Activated naive CD8-positive, alpha-beta T cell (primary cell): Measurements from ENCODE around the gene GOLGA8B.
A peak's percentile ranks its signal among the peaks of the same experiment; 100 is the strongest.
"Not testable (repeated sequence)": the region's sequence is repeated elsewhere in the genome, so short reads cannot be mapped to it uniquely, and the experiment has no call there.

ENCODE experiments used
- H3K27ac Mint-ChIP-seq: one replicate; pipeline ENCODE4 v1.8.0; 2021; ENCODE audit warnings: mixed read lengths
- H3K27me3 Mint-ChIP-seq: one replicate; pipeline ENCODE4 v1.8.0; 2021; ENCODE audit warnings: mixed read lengths
- H3K36me3 Mint-ChIP-seq: one replicate; pipeline ENCODE4 v1.8.0; 2021; ENCODE audit warnings: mixed read lengths
- H3K4me1 Mint-ChIP-seq: one replicate; pipeline ENCODE4 v1.8.0; 2021; ENCODE audit warnings: low read depth, mixed read lengths
- H3K4me3 Mint-ChIP-seq: one replicate; pipeline ENCODE4 v1.8.0; 2021; ENCODE audit warnings: mild to moderate bottlenecking, mixed read lengths
- H3K9me3 Mint-ChIP-seq: one replicate; pipeline ENCODE4 v1.8.0; 2021; ENCODE audit warnings: low read depth, mixed read lengths

Gene GOLGA8B, protein sequence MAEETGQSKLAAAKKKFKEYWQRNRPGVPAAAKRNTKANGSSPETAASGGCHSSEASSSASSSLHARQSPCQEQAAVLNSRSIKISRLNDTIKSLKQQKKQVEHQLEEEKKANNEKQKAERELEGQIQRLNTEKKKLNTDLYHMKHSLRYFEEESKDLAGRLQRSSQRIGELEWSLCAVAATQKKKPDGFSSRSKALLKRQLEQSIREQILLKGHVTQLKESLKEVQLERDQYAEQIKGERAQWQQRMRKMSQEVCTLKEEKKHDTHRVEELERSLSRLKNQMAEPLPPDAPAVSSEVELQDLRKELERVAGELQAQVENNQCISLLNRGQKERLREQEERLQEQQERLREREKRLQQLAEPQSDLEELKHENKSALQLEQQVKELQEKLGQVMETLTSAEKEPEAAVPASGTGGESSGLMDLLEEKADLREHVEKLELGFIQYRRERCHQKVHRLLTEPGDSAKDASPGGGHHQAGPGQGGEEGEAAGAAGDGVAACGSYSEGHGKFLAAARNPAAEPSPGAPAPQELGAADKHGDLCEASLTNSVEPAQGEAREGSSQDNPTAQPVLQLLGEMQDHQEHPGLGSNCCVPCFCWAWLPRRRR

DNA sequence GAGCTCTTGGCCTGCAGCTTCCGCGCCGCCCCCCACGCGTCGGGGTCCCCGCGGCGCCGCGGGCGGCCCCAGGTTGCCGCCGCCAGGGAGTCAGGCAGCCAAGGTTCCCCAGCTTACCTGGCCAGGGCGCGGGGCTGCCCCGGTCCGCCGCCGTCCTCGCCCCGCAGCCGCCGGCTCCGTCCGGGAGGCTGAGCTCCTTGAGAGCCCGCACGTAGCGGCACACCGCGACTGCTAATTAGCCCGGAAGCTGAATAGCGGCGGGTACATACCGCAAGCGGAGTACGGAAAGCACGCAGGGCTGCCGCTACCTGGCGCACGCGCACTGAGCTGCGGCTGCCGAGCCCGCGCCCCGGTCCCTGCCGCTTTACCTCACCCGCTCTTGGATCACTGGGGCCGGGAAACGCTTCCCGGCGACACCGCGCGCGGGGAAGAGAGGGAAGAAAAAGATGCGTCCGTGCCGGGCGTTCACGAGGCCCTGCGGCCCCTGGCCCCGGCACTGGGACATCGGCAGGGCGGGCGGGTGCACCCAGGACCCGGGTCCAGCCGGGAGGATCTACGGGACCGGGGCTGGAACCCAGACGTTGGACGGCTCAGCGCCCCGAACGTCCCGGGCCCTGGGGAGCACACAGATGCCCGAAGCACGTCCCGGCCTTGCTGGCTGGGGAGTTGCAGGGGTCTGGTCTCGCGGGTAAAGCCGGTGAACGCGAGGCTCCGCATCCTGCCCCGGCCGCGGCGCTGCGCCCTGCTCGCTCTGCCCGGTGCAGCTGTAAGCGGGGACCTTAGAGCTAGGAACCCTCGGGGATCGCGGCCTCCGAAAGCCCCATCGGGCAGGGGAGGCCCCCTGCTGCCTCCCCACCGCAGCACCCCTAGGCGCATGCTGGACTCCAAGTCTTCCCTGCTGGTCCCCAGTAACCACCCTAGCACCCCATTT lies at the start of gene GOLGA8B:
GOLGA8B (minus strand) TSS at position 253 of the 931 bp plus-strand sequence. CDS start 47,739 bp downstream, outside the sequence.
- Mint-ChIP-seq H3K9me3 (no peaks in the 10 kb centered on the region), H3K4me3 (peak within 1 kb of the TSS; percentile 90), H3K27ac (peak within 1 kb of the TSS; percentile 82), H3K4me1 (peaks cover 36% of the 10 kb centered on the region), H3K27me3 (no peaks in the 10 kb centered on the region), H3K36me3 (no peaks in the 10 kb centered on the region)

DNA sequence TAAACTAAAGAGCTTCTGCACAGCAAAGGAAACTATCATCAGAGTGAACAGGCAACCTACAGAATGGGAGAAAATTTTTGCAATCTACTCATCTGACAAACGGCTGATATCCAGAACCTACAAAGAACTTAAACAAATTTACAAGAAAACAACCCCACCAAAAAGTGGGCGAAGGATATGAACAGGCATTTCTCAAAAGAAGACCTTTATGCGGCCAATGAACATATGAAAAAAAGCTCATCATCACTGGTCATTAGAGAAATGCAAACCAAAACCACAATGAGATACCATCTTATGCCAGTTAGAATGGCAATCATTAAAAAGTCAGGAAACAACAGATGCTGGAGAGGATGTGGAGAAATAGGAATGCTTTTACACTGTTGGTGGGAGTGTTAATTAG lies 49.7 kb upstream of the GOLGA8B start:
- not testable (repeated sequence) for H3K36me3 Mint-ChIP-seq, H3K4me3 Mint-ChIP-seq, H3K27ac Mint-ChIP-seq, H3K9me3 Mint-ChIP-seq, H3K27me3 Mint-ChIP-seq, H3K4me1 Mint-ChIP-seq

DNA sequence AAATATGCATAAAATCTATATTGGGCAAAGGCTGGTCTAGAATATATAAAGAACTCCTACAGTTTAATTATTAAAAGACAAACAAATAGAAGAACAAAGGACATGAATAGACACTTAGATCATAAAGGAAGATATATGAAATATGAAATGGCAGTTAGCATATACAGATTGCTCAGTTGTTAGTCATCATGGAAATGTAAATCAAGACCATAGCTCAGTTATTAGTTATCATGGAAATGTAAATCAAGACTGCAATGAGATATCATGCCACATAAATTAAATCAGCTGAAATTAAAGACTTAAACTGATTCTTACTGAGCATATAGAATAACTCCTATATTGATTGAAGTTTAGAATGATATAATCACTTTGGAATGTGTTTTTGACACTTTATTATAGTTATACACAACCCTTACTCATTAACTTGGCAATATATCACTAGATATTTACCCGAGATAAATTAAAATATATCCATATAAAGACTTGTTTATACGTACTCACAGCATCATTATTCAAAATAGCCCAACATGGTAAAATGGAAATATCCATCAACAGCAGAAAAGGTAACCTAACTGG lies 45.2 kb upstream of the GOLGA8B start:
- Mint-ChIP-seq H3K27me3 (peaks cover 21% of the 10 kb centered on the region), H3K9me3 (no peaks in the 10 kb centered on the region), H3K36me3 (peaks cover 3% of the 10 kb centered on the region), H3K4me1 (peaks cover 4% of the 10 kb centered on the region), H3K4me3 (no peak overlapping the region), H3K27ac (no peak overlapping the region)

GRCh38 chr15:34625007-34625406 lies 41.6 kb upstream of the GOLGA8B start:
- peaks cover 41% of the 10 kb centered on the region for H3K27me3 Mint-ChIP-seq

DNA sequence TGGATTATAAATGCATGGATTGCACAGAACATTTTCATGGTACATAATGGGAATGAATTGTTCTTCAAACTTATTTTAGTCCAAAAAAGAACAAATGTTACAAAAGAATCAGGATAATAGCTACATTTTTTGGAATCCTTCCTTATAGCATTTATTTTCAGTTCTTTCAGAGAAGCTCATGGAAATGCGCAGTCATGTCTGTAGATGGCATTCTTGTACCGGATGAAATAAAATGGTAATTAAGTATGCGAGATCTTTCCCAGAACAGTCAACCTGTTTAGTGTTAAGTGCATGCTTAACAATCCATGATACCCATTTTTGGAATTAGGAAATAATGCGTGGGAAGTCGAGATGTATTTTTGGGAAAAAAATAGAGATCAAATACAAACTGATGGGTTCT lies 38.2 kb upstream of the GOLGA8B start:
- Mint-ChIP-seq H3K4me1 (no peaks in the 10 kb centered on the region), H3K9me3 (no peaks in the 10 kb centered on the region), H3K36me3 (no peaks in the 10 kb centered on the region), H3K27ac (no peak overlapping the region), H3K27me3 (peaks cover 32% of the 10 kb centered on the region), H3K4me3 (no peak overlapping the region)

More at GRCh38 chr15:34625007-34625406, 41.6 kb upstream of the GOLGA8B start:
- Mint-ChIP-seq H3K27ac (no peak overlapping the region), H3K4me1 (no peaks in the 10 kb centered on the region), H3K4me3 (no peak overlapping the region), H3K9me3 (no peaks in the 10 kb centered on the region), H3K36me3 (peaks cover 3% of the 10 kb centered on the region)

DNA sequence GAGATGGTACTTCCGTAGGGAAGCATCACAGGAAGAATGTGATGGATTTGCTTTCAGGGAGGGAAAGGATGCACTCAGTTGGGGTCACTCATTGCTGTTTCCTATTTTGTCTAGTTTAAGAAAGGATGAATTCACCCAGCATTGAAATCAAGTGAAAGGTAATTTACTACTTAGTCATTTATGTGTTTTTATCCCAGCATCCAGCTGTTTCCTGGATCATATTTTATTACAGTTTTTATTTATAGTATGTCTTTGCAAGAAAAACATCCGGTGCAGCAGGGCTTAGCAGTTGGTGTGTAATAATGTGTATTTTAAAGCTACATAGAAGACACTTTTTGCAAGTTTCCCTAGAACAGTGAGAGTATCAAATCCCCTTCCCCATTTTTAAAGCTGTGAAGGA lies 37.4 kb upstream of the GOLGA8B start:
- H3K9me3 Mint-ChIP-seq = no peaks in the 10 kb centered on the region
- no peaks in the 10 kb centered on the region for H3K36me3 Mint-ChIP-seq
- peaks cover 34% of the 10 kb centered on the region for H3K27me3 Mint-ChIP-seq
- no peaks in the 10 kb centered on the region for H3K4me1 Mint-ChIP-seq
- no peak overlapping the region for H3K27ac Mint-ChIP-seq
- no peak overlapping the region for H3K4me3 Mint-ChIP-seq

- peaks cover 33% of the 10 kb centered on the region for H3K27me3 Mint-ChIP-seq
- H3K36me3 Mint-ChIP-seq = no peaks in the 10 kb centered on the region
- no peaks in the 10 kb centered on the region for H3K4me1 Mint-ChIP-seq
- no peak overlapping the region for H3K27ac Mint-ChIP-seq
- H3K4me3 Mint-ChIP-seq = no peak overlapping the region
- no peaks in the 10 kb centered on the region for H3K9me3 Mint-ChIP-seq
These were observed 36.7 kb upstream of the GOLGA8B start for GRCh38 chr15:34620142-34620541.

DNA sequence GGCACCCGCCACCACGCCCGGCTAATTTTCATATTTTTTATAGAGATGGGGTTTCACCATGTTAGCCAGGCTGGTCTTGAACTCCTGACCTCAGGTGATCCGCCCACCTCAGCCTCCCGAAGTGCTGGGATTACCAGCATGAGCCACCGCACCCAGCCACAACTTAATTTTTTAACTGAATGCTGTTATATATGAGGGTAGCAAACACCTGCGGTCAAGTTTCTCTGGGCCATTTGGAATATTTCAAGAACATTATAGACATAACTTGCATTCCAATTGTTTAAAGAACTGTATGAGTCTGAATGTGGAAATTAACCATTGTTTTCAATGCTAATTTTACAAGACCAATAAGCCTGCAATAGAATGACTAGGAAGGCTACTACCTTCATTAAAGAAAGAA lies 35.7 kb upstream of the GOLGA8B start:
- Mint-ChIP-seq H3K4me3 (no peak overlapping the region), H3K4me1 (no peaks in the 10 kb centered on the region), H3K27ac (no peak overlapping the region), H3K27me3 (peaks cover 32% of the 10 kb centered on the region), H3K36me3 (no peaks in the 10 kb centered on the region), H3K9me3 (no peaks in the 10 kb centered on the region)

DNA sequence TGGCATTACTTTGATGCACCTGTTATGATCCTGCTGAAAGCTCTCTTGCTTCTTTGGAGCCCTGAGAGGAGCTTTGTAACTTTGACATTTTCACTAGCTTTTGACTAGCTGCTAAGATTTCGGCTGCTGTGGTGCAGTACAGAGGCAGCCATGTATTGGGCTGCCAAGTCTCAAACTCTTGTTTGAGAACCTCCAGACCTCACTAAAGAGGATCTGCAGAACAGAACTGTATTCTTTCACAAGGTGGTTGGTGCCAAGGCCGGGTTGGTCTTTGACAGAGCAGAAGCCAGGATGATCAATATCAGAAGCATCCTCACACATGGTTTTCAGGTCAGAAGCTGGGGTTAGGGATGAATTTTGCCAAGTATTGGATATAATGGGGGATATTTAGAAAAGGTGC lies 34.6 kb upstream of the GOLGA8B start:
- Mint-ChIP-seq H3K9me3 (no peaks in the 10 kb centered on the region), H3K36me3 (no peaks in the 10 kb centered on the region), H3K27me3 (peaks cover 27% of the 10 kb centered on the region), H3K4me3 (no peak overlapping the region), H3K27ac (no peak overlapping the region), H3K4me1 (no peaks in the 10 kb centered on the region)

- no peaks in the 10 kb centered on the region for H3K9me3 Mint-ChIP-seq
- H3K4me1 Mint-ChIP-seq = no peaks in the 10 kb centered on the region
- H3K27ac Mint-ChIP-seq = no peak overlapping the region
- H3K4me3 Mint-ChIP-seq = no peak overlapping the region
- H3K36me3 Mint-ChIP-seq = no peaks in the 10 kb centered on the region
- peaks cover 21% of the 10 kb centered on the region for H3K27me3 Mint-ChIP-seq
These were observed 33.2 kb upstream of the GOLGA8B start for GRCh38 chr15:34616613-34617012.

GRCh38 chr15:34613997-34614396 lies 30.5 kb upstream of the GOLGA8B start:
- Mint-ChIP-seq H3K36me3 (no peaks in the 10 kb centered on the region), H3K27ac (no peak overlapping the region), H3K4me3 (no peak overlapping the region), H3K27me3 (peaks cover 6% of the 10 kb centered on the region), H3K9me3 (no peaks in the 10 kb centered on the region), H3K4me1 (peaks cover 16% of the 10 kb centered on the region)

GRCh38 chr15:34613301-34613700 lies 29.9 kb upstream of the GOLGA8B start:
- Mint-ChIP-seq H3K9me3 (no peaks in the 10 kb centered on the region), H3K27me3 (peaks cover 6% of the 10 kb centered on the region), H3K4me1 (peaks cover 16% of the 10 kb centered on the region), H3K4me3 (no peak overlapping the region), H3K36me3 (no peaks in the 10 kb centered on the region), H3K27ac (no peak overlapping the region)

DNA sequence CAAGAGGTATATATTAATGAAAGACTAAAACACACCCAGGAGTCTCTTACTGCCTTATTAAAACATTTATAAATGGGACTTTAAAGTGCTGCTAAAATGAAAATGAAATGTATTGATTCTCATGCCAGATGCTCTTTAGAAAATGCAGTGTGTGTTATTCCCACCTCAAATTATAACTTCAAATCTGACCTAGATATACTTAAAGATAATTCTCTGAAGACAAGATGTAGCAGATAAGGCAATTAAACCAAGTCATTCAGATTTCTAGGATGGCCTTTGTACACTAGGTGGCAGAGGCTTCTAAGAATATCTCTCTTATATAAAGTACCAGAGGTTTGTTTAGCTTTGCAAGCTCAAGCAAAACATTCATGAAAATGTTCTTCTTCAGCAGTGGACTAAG lies 26.9 kb upstream of the GOLGA8B start:
- peaks cover 16% of the 10 kb centered on the region for H3K4me1 Mint-ChIP-seq
- no peaks in the 10 kb centered on the region for H3K36me3 Mint-ChIP-seq
- H3K27me3 Mint-ChIP-seq = peaks cover 5% of the 10 kb centered on the region
- H3K4me3 Mint-ChIP-seq = peak overlapping the region; percentile 21
- no peaks in the 10 kb centered on the region for H3K9me3 Mint-ChIP-seq
- H3K27ac Mint-ChIP-seq = no peak overlapping the region

DNA sequence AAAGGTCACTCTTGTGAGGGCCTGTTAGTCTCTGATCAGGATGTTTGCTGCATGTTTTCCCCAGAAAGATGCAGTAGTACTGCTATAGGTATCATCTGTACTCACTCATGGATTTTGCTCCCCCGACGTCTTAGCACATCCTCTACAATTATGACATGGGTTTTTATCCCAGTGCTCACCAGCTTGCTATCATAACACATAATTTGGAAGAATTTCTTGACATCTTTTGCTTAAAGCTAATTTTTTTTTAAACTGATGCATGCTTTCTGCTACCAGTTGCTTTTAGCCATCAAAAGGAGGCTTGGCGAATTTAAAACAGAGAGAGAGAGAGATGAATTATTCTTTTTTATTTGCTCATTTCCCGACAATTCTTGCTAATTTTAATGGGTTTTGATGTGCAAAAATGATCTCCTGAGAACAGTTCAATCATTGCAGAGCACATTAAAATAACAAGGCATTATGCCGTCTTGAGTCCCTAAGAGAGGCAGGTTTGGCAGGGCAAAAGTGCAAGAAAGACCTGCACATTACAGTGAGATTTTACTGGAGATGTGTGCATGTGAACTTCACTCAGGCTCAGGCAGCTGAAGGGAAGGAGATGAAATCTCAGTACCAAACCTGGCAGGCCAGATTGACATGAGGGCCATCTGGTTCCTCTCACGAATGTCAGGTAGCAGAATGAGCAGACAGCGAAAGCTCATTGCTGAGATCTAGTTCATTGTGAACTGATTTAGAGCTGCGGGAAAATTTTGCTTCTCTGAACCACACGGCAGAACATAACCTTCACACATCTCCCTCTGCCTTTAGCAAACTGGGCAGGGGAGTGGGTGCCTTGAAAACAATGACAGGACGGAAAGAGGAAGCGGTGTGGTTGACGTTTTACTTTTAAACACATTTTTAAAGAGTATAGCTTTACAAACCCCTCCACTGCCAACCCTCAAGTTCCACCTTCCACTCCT lies 25.9 kb upstream of the GOLGA8B start:
- peak overlapping the region; percentile 5 for H3K27ac Mint-ChIP-seq
- peaks cover 16% of the 10 kb centered on the region for H3K4me1 Mint-ChIP-seq
- peaks cover 8% of the 10 kb centered on the region for H3K27me3 Mint-ChIP-seq
- H3K4me3 Mint-ChIP-seq = peak overlapping the region; percentile 24
- H3K36me3 Mint-ChIP-seq = no peaks in the 10 kb centered on the region
- H3K9me3 Mint-ChIP-seq = no peaks in the 10 kb centered on the region
